HG02885 (cell line): ENCODE results near the gene GATAD2A.

Source experiments
- ATAC-seq: cut with Tn5 transposase; IDR thresholded peaks from one replicate; pipeline ENCODE4 v1.9.1; 2021; ENCODE audit warnings: mild to moderate bottlenecking; ENCODE audit not compliant: unreplicated experiment, poor library complexity

The GATAD2A gene

DNA sequence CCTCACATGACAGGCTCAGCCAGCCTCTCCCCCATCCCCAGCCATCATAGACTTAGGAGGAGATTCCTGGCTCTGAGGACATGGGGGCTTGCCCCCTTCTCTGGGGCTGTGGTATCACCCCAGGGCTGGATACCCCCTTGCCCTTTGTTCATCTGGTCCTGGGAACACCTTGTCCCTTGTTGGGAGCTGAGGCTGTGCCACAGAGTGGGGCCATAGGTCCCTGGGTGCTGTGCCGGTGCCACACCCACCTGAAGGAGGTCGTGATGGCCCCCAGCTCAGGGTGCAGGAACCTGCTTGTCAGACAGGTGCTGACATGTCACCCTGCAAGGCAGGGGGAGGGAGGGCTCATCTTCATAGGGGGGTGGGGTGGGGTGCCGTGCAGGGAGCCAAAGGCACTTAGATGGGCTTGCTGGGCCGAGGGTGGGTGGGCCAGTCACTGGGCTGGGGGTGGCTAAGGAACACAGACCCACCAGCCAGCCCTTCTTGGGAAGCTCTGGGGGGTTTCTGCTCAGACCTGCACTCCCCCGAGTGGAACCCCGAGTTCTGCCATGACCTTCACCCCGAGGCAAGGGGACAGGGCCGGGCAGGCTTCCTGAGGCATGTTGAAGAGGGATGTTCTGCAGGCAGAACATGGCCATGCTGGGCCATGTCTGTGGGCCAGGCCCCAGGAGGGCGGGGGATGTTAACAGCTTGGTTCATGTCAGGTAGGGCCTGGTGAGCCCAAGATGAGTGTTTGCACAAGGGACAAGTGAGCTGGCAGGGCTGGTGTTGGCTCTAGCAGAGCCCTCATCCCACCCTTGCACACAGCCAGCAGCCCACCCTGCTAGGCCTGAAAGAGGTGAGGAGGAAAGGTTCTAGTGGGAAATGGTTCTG is 81.8 kb downstream of the GATAD2A start:
- ATAC-seq, result no peak

DNA sequence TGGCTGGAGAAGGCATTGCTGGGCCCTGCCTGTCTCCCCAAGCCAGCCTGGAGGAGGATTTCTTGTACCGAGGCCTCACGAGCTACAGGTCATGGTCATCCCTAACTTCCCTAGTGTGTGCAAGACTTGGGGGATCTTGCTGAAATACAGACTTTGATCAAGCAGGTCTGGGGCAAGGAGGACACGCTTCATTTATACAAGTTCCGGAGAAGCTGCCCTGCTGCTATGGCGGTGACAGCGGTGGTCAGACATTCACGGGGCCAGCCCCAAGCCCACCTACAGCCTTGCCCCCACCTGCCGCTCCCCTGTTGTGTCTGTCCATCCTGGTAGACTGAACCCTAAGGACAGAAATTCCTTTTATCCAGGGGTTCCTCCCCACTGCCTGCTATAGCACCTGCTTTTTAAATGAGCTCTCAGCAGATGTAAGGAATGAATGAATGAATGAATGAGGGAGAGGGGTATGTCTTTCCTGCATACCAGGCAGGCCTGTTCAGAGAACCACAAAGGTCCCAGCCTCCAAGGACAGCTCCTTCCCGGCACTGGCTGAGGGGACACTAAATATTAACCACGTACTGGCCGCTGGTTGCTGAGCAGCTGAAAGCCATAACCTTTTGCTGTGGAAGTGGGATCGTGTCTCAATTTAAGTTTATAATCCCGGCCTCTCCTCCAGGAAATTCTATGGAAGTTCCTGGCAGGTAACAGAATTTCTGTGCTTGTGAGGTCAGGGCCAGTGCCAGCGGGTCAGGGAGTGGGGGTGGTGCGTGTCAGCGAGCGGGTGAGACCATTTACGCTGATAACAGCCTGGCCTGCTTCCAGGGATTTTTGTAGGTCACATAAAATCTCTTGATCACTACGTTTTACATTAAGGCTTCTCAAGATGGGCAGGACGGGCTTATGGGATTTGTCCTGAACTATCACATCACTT is 82.7 kb downstream of the GATAD2A start:
- ATAC-seq, result no peak

DNA sequence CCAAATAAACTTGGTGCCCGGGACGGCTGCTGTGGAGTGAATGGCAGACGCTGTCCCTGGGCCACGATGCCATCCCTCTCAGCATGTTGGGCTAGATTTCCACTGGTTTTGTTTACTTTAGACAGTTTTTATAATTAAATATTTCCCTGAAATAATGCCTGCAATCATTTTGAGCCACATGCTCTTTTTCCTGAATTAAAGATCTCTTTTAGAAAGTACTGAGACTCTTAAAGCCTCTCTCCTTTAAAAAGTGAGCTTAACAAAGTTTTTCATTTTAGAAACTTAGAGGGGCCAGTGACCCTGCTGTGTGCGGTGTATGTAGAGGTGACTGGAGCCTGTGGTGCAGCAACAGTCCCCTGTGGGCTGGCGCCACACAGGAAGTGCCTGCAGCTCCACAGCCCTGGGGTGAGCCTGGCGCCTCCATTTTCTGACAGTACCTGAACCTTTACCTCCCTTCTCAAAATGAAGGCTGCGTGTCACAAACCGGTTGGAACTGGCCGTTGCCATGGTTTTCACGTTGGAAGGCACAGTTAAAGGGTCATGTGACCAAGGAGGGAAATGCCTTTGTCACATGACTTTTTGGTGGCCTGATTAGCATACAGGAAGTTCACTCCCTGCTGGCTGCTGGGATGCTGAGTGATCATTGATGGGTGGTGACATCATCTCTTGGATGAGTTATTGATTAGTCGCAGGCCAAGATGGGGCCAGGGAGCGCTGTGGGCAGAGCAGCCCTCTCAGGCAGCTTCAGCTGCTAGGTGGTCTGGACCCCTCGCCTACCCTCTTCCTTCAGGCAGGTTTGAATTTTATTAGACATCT is 83.6 kb downstream of the GATAD2A start:
- ATAC-seq, result peak; percentile 51

DNA sequence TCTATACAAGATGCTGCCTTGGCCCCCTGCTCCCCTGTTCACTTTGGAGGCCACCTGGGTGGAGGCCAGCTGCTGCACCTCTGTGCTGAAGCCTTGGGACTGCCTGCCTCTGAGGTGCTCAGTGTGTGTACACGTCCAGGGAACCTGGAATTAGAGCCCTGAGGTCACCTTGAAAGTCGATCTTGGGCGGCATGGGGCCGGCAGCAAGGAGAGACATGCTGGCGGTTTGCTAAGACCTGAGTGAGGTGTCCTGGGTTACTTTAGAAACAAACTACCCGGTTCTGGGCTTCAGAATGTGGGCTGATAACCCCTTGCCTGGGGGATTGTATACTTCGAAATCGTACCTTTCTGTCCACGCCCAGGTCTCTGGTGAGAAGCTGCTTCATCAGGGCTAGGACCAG is 84.3 kb downstream of the GATAD2A start:
- ATAC-seq, result no peak

DNA sequence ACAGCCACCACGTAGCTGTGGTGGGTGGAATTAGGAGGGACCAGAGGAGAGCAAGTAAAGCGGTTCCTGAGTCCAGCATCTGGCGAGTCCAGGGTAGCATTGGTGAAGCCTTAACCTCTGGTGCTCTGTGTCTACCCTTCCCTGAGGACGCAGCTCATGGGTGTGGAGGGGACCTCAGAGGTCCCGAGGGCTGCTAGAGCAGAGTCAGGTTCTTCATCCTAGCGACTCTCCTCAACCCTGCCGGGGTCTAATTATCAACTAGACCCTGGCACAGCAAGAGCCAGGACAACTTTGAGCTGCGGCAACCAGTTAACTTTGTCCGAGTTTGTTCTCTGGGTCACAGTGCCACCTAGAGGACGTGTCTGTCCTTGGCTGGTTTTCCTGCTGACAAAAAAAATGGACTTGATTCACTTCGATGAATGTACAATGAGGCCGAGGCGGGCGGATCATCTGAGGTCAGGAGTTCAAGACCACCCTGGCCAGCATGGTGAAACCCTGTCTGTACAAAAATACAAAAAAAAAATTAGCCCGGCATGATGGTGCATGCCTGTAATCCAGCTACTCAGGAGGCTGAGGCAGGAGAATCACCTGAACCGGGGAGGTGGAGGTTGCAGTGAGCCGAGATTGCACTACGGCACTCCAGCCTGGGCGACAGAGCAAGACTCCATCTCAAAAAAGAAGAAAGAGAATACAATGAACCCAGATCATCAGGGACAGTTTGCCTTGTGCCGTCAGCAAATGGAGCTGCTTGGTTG is 84.9 kb downstream of the GATAD2A start:
- peak; percentile 41 for ATAC-seq

DNA sequence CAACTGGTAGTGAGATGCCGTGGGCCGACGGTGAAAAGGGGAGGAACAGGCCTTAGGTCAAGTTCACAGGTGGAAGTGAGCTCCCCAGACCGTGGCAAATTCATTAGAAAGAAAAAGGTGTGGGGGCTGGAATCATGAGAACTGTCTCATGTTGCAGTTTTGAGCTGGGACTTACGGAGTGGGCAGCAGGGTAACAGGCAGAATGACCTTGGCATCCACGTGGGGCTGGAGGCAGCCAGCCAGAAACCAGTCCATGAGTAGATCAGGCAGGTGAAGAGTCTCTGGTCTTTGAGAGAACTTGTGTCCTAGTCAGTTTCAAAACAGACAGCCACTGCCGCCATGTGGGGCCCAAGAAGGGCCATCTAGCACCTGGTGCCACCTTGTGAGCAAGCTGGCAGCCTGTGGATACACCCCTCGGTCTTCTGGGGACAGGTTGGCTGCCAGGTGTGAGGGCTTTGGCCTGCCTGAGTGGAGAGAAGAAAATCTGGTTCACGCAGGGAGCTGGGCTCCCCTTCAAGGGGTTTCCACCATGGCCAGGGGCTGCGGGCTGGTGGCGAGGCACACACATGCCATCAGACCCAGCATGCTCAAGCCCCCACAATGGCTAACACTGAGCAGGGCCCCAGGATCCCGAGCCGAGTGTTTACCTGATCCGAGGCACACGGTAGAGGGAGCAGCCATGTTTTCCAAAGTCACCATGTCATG is 86.0 kb downstream of the GATAD2A start:
- ATAC-seq, result no peak

DNA sequence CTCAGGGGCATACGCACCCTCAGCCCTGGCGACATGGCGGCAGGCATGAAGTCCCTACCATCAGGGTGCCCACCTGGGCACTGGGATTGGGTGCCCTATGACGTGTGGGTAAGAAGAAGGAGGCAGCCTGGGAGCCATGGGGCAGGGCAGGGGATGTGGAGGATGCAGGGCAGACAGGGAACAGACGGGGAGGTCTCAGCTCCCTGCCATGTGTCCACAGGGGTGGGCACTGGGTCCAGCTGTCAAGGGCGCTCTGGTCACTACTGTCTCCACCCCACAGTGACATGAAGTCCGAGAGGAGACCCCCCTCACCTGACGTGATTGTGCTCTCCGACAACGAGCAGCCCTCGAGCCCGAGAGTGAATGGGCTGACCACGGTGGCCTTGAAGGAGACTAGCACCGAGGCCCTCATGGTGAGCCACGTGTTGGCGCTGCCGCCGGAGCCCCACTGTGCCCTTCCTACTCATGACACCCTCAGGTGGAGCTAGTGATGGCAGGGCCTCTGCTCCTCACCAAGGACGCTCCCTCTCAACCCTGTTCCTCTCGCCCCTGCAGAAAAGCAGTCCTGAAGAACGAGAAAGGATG is 86.6 kb downstream of the GATAD2A start:
- ATAC-seq, result no peak

DNA sequence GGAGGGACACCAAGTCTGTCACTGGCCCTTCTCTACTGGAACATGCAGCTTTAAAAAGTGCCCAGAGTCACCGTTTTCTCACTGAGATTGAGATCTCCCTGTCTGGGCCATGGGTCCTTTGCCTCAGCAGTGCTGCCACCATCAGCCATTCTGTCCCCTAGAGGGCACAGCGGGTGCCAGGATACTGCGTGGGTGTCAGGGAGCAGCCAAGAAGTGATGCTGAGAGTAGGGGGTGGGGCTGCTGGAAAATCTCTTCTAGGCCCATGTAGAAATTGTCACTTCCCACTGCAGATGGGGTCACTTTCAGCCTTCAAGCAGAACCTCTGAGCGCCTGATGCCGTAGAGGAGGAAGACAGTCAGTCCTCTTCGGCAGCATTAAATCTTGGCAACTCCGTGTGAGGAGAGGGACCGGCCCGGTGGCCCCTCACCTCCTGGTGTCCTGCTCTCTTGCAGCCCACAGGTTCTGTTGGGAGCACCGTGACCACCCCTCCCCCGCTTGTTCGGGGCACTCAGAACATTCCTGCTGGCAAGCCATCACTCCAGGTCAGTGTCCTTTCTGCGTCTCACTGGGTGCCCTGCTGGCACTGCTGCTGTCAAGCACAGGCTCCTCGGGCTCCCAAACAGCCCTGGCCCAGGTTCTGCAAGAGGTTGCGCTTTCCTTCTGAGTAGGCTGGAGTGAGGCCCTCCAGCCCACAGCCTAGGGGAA is 88.5 kb downstream of the GATAD2A start:
- no peak for ATAC-seq

DNA sequence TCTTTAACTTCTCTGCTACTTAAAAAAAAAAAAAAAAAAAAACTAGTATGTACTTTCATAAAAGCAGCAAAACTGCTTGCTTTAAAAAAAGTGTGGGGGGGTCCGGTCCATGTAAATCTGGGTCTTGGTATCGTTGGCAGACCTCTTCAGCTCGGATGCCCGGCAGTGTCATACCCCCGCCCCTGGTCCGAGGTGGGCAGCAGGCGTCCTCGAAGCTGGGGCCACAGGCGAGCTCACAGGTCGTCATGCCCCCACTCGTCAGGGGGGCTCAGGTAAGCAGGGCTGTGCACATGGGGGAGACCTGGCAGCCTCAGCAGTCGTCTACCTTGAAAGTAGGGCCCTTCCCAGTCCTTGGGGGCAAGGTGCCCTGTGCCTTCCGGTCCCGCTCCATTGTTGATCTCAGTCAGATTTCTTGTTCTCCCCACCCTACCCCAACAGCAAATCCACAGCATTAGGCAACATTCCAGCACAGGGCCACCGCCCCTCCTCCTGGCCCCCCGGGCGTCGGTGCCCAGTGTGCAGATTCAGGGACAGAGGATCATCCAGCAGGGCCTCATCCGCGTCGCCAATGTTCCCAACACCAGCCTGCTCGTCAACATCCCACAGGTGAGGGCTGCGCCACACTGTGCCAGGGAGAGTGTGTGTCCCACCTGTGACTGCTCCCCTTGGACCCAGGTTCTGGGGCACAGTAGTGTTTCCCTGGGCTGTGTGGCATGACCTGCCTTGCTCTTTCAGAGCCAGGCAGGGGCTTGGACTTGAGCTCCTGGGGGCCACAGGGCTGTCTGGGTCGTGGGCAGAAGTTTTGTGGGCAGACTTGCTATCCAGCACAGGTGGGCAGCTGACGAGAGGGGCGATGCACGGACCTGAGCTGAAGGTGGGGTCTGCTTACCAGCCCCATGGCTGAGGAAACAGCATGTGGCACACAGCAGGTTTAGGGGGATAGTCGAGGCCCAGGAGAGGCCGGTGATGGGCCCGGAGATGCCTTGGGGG is 90.4 kb downstream of the GATAD2A start:
- ATAC-seq, result no peak

DNA sequence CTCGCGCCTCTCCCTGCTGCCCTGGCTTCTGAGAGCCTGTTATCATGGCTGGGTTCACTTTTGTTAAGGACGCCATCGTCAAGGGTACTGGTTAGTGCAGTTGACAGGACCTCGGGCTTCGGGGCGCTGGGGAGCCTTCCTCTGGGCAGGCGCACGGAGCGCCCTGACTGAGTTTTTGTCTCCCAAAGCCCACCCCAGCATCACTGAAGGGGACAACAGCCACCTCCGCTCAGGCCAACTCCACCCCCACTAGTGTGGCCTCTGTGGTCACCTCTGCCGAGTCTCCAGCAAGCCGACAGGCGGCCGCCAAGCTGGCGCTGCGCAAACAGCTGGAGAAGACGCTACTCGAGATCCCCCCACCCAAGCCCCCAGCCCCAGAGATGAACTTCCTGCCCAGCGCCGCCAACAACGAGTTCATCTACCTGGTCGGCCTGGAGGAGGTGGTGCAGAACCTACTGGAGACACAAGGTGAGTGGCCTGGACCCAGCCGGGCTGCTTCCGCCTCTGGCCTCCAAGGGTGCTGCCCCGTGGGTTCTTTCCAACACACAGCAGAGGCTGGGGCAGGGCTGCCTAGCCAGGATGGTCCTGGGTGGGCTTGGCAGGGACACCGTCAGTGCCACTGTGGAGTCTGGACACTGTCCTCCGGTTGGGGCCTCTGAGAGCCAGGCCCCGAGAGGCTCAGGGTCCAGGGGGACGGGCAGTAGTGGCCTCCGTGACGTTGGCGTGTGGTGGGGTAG is 92.9 kb downstream of the GATAD2A start:
- ATAC-seq, result no peak

DNA sequence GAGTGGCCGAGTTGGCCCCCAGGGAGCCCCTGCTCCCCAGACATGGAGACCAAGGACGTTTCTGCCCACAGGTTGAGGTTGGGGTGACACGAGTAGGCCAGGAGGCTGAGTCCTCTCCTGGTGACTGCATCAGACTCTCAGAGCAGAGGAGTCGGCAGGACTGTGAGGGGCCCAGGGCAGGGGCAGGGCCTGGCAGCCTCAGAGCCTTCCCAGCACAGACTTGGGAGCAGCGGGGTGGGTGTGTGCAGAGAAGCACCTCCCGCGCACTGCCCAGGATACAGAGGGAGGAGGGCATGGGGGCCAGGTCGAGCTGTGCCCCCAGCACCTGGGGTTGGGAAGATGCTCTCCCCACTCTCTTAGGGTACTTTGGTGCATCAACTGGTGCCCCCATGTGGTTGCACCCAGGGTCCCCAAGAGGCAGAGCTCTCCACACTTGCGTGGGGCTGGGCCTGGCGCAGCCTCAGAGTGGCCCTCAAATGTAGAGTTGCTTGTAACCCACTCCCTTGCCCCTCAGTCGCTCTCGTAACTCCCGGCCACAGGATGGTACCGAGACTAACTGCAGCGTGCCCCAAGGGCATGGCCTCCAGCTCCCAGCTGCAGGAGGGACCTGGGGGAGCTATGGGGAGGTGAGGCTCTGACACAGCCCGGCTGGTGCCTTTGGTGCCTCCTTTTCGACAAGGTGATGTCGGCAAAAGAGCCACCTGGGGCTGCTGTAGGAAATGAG is 94.0 kb downstream of the GATAD2A start:
- no peak for ATAC-seq

DNA sequence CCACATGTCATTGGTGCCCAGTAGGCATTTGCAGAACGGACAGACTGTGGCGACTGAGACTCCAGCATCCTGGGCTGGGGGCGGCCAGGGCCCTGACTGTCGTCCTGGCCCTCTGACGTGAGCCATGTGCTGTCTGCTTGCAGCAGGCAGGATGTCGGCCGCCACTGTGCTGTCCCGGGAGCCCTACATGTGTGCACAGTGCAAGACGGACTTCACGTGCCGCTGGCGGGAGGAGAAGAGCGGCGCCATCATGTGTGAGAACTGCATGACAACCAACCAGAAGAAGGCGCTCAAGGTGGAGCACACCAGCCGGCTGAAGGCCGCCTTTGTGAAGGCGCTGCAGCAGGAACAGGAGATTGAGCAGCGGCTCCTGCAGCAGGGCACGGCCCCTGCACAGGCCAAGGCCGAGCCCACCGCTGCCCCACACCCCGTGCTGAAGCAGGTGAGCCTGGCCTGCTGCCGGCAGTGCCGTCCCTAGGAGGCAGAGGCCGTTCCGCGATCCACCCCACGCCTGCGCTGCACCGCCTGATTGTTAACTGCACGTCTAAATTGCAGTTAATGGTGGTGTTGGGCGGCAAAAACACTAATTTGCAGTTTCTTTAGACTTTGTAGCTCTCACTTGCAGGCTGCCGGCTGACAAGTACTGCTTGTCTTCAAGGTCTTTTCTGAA is 95.6 kb downstream of the GATAD2A start:
- ATAC-seq, result no peak

DNA sequence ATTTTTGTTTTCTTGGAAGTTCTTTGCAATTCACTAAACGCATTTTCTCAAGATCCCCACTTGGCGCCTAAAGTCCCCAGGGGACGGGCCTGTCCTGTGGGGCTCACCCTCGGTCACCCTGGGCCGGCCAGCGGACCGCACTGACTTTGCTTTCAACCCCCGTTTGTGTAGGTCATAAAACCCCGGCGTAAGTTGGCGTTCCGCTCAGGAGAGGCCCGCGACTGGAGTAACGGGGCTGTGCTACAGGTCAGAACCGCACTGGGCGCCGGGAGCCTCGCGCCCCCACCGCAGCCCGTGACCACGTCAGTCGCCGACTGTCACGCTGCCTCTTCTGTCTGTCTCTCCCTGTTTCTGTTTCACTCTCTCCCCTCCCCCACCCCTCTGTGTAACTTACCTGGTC is 96.3 kb downstream of the GATAD2A start:
- no peak for ATAC-seq

DNA sequence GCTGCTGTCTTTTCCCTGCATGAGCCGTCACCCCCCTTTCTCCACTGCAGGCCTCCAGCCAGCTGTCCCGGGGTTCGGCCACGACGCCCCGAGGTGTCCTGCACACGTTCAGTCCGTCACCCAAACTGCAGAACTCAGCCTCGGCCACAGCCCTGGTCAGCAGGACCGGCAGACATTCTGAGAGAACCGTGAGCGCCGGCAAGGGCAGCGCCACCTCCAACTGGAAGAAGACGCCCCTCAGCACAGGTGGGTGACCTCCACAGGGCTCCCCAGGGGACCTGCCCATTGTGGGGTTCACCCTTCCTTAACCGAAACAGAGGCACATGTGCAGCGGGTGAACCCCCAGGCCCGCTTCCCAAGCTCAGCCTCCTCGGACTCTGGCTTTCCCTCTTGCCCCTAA is 96.8 kb downstream of the GATAD2A start:
- no peak for ATAC-seq
